A673 (cell line): ENCODE data around the gene CHST9. TPM values are rescaled to one million over a fixed set of nuclear protein-coding genes. Genes with fewer than 3 reads are reported as not detected.

Experiments used
- BruUV-seq: library from RNA; stranded (reverse); fragments of 400-500 nt; replicated peaks from 2 replicates; lab custom pipeline; 2021; lab: Mats Ljungman, UMichigan
- CTCF ChIA-PET: fragments of 300-600 bp; sonication (Branson Sonifier 250); formaldehyde crosslinking; loops from one replicate; lab custom pipeline; 2022; ENCODE audit warnings: antibody characterized with exemption; lab: Charles Lee
- POLR2A ChIA-PET: fragments of 300-600 bp; sonication (Branson Sonifier 250); formaldehyde crosslinking; loops from one replicate; lab custom pipeline; 2022; ENCODE audit warnings: antibody characterized with exemption; ENCODE audit not compliant: low non-redundant PET; lab: Charles Lee
- DNase-seq: peaks from one replicate; pipeline ENCODE4 v3.0.0-alpha.2; 2015; ENCODE audit warnings: low spot score
- H3K27ac ChIP-seq: fragments of 200-600 bp; sonication (generic); 2 replicates; pipeline ENCODE4 v1.5.1; 2016; ENCODE audit warnings: mixed run types, low read depth, mild to moderate bottlenecking, mixed read lengths, antibody characterized with exemption, low read length; ENCODE audit not compliant: poor library complexity, severe bottlenecking
- H3K27me3 ChIP-seq: fragments of 200-600 bp; sonication (generic); replicated peaks from 2 replicates; pipeline ENCODE4 v1.6.1; 2017; ENCODE audit warnings: mixed run types, low read depth, mild to moderate bottlenecking, mixed read lengths, antibody characterized with exemption, low read length; ENCODE audit not compliant: insufficient read depth, poor library complexity
- H3K36me3 ChIP-seq: fragments of 200-600 bp; sonication (generic); 2 replicates; pipeline ENCODE4 v1.6.1; 2016; ENCODE audit warnings: mixed run types, mild to moderate bottlenecking, mixed read lengths, antibody characterized with exemption, low read length; ENCODE audit not compliant: insufficient read depth, poor library complexity, severe bottlenecking
- H3K4me1 ChIP-seq: fragments of 200-600 bp; sonication (generic); 2 replicates; pipeline ENCODE4 v1.6.1; 2017; ENCODE audit warnings: mixed run types, mild to moderate bottlenecking, mixed read lengths, antibody characterized with exemption, low read length; ENCODE audit not compliant: insufficient read depth, poor library complexity, severe bottlenecking
- H3K4me3 ChIP-seq: fragments of 200-600 bp; sonication (generic); 2 replicates; pipeline ENCODE4 v1.5.1; 2016; ENCODE audit warnings: low read depth, mixed run types, mild to moderate bottlenecking, mixed read lengths, low read length; ENCODE audit not compliant: poor library complexity, severe bottlenecking
- H3K9me3 ChIP-seq: fragments of 200-600 bp; sonication (generic); 2 replicates; pipeline ENCODE4 v1.6.1; 2016; ENCODE audit warnings: mixed run types, low read depth, mild to moderate bottlenecking, mixed read lengths, antibody characterized with exemption, low read length; ENCODE audit not compliant: poor library complexity, severe bottlenecking
- CTCF ChIP-seq: fragments of 300-800, 200-600 bp; sonication (generic); conservative IDR thresholded peaks from 2 replicates; pipeline ENCODE4 v1.5.1; 2017; ENCODE audit warnings: low read depth, mild to moderate bottlenecking, antibody characterized with exemption, low read length, moderate library complexity, mixed read lengths
- EZH2 ChIP-seq: fragments of 200-600 bp; sonication (generic); IDR thresholded peaks from 2 replicates; pipeline ENCODE4 v1.6.1; 2017; ENCODE audit warnings: borderline replicate concordance, low read depth, mild to moderate bottlenecking, mixed read lengths, antibody characterized with exemption, low read length; ENCODE audit not compliant: poor library complexity, severe bottlenecking
- intact Hi-C: fragments of 100-400 bp; cut with micrococcal nuclease; formaldehyde crosslinking; loops from one replicate; pipeline ENCODE4 v1.10.0; 2022; ENCODE audit not compliant: unreplicated experiment
- total RNA-seq: library from RNA; stranded (reverse); gene quantifications from 2 replicates; pipeline ENCODE4 v1.2.3, GENCODE V29; 2021

CHST9 gene
- total RNA-seq, 1 experiment from 2014 or later, result not detected

DNA sequence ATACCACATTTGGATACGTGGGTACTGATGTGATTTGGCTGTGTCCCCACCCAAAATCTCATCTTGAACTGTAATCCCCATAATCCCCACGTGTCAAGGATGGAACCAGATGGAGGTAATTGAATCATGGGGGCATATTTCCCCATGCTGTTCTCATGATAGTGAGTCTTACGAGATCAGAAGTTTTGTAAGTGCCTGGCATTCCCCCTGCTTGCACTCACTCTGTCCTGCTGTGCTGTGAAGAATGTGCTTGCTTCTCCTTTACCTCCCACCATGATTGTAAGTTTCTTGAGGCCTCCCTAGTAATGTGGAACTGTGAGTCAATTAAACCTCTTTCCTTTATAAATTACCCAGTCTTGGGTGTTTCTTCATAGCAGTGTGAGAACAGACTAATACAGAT is 70.3 kb downstream of the CHST9 start:
- no peaks in the 10 kb centered on the region for H3K27me3 ChIP-seq
- TF ChIP-seq CTCF (no peak), EZH2 (no peak)
- intact Hi-C loops, result no loop called here
- H3K4me3 ChIP-seq, result no peak overlapping the region
- POLR2A ChIA-PET, result no interaction called here
- CTCF ChIA-PET, result no interaction called here
- no peaks in the 10 kb centered on the region for H3K9me3 ChIP-seq
- no peak for DNase-seq
- no peaks in the 10 kb centered on the region for H3K4me1 ChIP-seq
- no peak overlapping the region for H3K27ac ChIP-seq
- no peaks in the 10 kb centered on the region for H3K36me3 ChIP-seq
- no TSS peak for BruUV-seq

DNA sequence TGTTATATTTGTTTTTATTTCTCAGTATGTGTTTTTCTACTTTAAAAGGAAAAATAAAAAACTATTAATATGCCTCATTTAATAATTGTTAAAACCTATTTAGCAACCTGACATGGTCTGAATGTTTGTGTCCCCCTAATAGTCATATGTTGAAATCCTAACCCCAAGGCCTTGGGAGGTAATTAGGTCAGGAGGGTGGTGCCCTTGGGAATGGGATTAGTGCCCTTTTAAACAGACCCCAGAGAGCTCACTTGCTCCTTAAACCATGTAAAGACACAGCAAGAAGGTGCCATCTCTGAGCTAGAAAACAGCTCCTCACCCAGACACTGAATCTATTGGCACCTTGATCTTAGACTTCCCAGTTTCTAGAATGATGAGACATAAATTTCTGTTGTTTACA is 71.8 kb downstream of the CHST9 start:
- POLR2A ChIA-PET, result no interaction called here
- Histone ChIP-seq H3K27me3 (no peaks in the 10 kb centered on the region), H3K9me3 (no peaks in the 10 kb centered on the region), H3K27ac (no peak overlapping the region), H3K36me3 (no peaks in the 10 kb centered on the region), H3K4me3 (no peak overlapping the region), H3K4me1 (no peaks in the 10 kb centered on the region)
- CTCF ChIA-PET, result no interaction called here
- DNase-seq, result no peak
- TF ChIP-seq CTCF, result no peak
- TF ChIP-seq EZH2, result no peak
- no TSS peak for BruUV-seq
- intact Hi-C loops, result no loop called here

DNA sequence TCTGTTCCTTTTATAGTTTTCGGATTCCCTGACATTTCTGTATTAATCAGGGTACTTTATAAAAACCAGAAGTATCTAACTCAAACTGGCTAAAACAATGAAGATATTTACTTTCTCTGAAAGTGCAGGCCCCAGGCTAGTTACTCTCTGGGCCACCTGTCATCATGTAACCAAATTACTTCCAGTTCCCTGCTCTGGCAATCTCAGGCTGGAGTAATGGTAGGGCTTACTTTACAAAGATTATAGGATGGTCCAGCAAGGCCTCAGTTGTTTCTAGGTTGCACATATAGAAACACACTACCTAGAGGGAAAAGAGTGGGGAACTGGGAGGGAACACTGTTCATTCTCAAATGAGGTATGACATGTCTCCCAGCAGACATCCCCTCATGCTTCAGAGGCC is 74.8 kb downstream of the CHST9 start:
- no peak overlapping the region for H3K4me3 ChIP-seq
- BruUV-seq, result no TSS peak
- CTCF ChIA-PET, result no interaction called here

GRCh38 chr18:27109451-27109850 is 75.7 kb downstream of the CHST9 start:
- Histone ChIP-seq H3K9me3 (no peaks in the 10 kb centered on the region), H3K4me1 (no peaks in the 10 kb centered on the region), H3K27ac (no peak overlapping the region), H3K27me3 (no peaks in the 10 kb centered on the region), H3K36me3 (no peaks in the 10 kb centered on the region), H3K4me3 (no peak overlapping the region)
- no TSS peak for BruUV-seq
- CTCF ChIA-PET, result no interaction called here
- intact Hi-C loops, result no loop called here
- TF ChIP-seq CTCF (no peak), EZH2 (no peak)
- POLR2A ChIA-PET, result no interaction called here
- no peak for DNase-seq

More for the DNA sequence above, 74.8 kb downstream of the CHST9 start:
- Histone ChIP-seq H3K36me3 (no peaks in the 10 kb centered on the region), H3K27me3 (no peaks in the 10 kb centered on the region), H3K9me3 (no peaks in the 10 kb centered on the region), H3K4me1 (no peaks in the 10 kb centered on the region), H3K27ac (no peak overlapping the region)
- POLR2A ChIA-PET, result no interaction called here
- intact Hi-C loops, result no loop called here
- DNase-seq, result no peak
- TF ChIP-seq EZH2, result no peak
